Measurements from ENCODE around the gene GAB2.
A peak's percentile ranks its signal among the peaks of the same experiment; 100 is the strongest.

GAB2 gene

DNA sequence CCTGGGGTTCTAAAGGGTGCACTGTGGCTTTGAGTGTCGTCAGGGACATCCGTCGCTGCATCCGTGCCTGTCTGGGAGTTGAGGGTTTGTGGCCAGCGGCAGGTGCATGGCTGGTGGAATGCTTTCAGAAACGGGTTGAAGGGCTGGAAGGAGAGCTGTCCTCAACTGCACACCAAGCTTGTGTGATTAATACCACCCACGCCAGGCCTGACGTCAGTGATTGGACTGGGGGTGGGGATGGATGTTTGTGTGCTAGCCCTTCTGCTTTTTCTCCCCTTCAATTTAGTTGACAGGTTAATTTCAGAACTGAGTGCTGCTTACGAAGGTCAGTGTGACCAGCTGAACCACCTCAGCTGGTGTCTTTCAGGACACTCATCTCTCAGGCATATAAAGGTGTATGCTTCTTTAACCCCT lies 3.2 kb upstream of the GAB2 start:
- peak overlapping the region; percentile 99 to 100 for H3K27ac ChIP-seq
- peak; percentile 83 for DNase-seq (ENCODE audit: low spot score)
- TF ChIP-seq, protein P1, sequence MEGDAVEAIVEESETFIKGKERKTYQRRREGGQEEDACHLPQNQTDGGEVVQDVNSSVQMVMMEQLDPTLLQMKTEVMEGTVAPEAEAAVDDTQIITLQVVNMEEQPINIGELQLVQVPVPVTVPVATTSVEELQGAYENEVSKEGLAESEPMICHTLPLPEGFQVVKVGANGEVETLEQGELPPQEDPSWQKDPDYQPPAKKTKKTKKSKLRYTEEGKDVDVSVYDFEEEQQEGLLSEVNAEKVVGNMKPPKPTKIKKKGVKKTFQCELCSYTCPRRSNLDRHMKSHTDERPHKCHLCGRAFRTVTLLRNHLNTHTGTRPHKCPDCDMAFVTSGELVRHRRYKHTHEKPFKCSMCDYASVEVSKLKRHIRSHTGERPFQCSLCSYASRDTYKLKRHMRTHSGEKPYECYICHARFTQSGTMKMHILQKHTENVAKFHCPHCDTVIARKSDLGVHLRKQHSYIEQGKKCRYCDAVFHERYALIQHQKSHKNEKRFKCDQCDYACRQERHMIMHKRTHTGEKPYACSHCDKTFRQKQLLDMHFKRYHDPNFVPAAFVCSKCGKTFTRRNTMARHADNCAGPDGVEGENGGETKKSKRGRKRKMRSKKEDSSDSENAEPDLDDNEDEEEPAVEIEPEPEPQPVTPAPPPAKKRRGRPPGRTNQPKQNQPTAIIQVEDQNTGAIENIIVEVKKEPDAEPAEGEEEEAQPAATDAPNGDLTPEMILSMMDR (IDR thresholded peaks at IDR 0.05), result no peak
- H3K4me3 ChIP-seq, result peak overlapping the region; percentile 99

GRCh38 chr11:78420255-78420764 lies 2.7 kb upstream of the GAB2 start:
- H3K4me3 ChIP-seq, result peak overlapping the region; percentile 99
- TF ChIP-seq, protein P1 (IDR thresholded peaks at IDR 0.05), result peak; percentile 52
- H3K27ac ChIP-seq, result peak overlapping the region; percentile 99 to 100
- DNase-seq (ENCODE audit: low spot score), result peak; percentile 90

GRCh38 chr11:78419327-78419726 lies 1.7 kb upstream of the GAB2 start:
- TF ChIP-seq, protein P1 (IDR thresholded peaks at IDR 0.05), result no peak
- peak overlapping the region; percentile 99 for H3K4me3 ChIP-seq
- H3K27ac ChIP-seq, result peak overlapping the region; percentile 99 to 100
- DNase-seq (ENCODE audit: low spot score), result peak; percentile 93

- Histone ChIP-seq H3K4me3 (peak overlapping the region; percentile 99), H3K27ac (peak overlapping the region; percentile 99 to 100)
- no peak for DNase-seq (ENCODE audit: low spot score)
- TF ChIP-seq, protein P1 (IDR thresholded peaks at IDR 0.05), result no peak
Observed at GRCh38 chr11:78418584-78419211, 1.1 kb upstream of the GAB2 start.

- peak overlapping the region; percentile 99 for H3K4me3 ChIP-seq
- H3K27ac ChIP-seq, result peak overlapping the region; percentile 99 to 100
- DNase-seq (ENCODE audit: low spot score), result peak; percentile 88
- TF ChIP-seq, protein P1 (IDR thresholded peaks at IDR 0.05), result no peak
Observed at GRCh38 chr11:78417888-78418583, 416 bp upstream of the GAB2 start.

GRCh38 chr11:78416285-78417174 lies 1.1 kb downstream of the GAB2 start:
- H3K4me3 ChIP-seq, result peak overlapping the region; percentile 99
- TF ChIP-seq, protein P1 (IDR thresholded peaks at IDR 0.05), result no peak
- DNase-seq (ENCODE audit: low spot score), result peak; percentile 96
- H3K27ac ChIP-seq, result peak overlapping the region; percentile 99 to 100

Measured in coronary artery (tissue), 2 donors.